ENCODE measurements around the gene FCHSD2. TPM values are rescaled to one million over a fixed set of nuclear protein-coding genes. Genes with fewer than 3 reads are reported as not detected.

The FCHSD2 gene
- total RNA-seq, 4 donors from 2014 or later, result 15.4 to 37.8 (median 31.9) TPM

- no peak for TF ChIP-seq CTCF (IDR thresholded peaks at IDR 0.05)
- DNase-seq (ENCODE audit: low spot score), result no peak
- ATAC-seq (ENCODE audit: low FRiP score), result no peak
These were observed 130.8 kb downstream of the FCHSD2 start for GRCh38 chr11:73011126-73011817.

GRCh38 chr11:73009972-73010371, 132.1 kb downstream of the FCHSD2 start:
- TF ChIP-seq CTCF (IDR thresholded peaks at IDR 0.05), result no peak
- DNase-seq (ENCODE audit: low spot score) (no peak), ATAC-seq (ENCODE audit: low FRiP score) (no peak)

- no peak for DNase-seq (ENCODE audit: low spot score)
- TF ChIP-seq CTCF (IDR thresholded peaks at IDR 0.05), result no peak
- ATAC-seq (ENCODE audit: low FRiP score), result no peak
These were observed 138.0 kb downstream of the FCHSD2 start for GRCh38 chr11:73004088-73004487.

- ATAC-seq (ENCODE audit: low FRiP score), result no peak
- TF ChIP-seq CTCF (IDR thresholded peaks at IDR 0.05), result no peak
- DNase-seq (ENCODE audit: low spot score), result no peak
These were observed 139.0 kb downstream of the FCHSD2 start for GRCh38 chr11:73003088-73003487.

GRCh38 chr11:73002214-73002613, 139.9 kb downstream of the FCHSD2 start:
- no peak for TF ChIP-seq CTCF (IDR thresholded peaks at IDR 0.05)
- no peak for ATAC-seq (ENCODE audit: low FRiP score)
- DNase-seq (ENCODE audit: low spot score), result no peak

GRCh38 chr11:73001615-73002014, 140.5 kb downstream of the FCHSD2 start:
- DNase-seq (ENCODE audit: low spot score) (no peak), ATAC-seq (ENCODE audit: low FRiP score) (no peak)
- TF ChIP-seq CTCF (IDR thresholded peaks at IDR 0.05), result no peak

- no peak for ATAC-seq (ENCODE audit: low FRiP score)
These were observed 143.4 kb downstream of the FCHSD2 start for GRCh38 chr11:72998676-72999075.

More at GRCh38 chr11:72998676-72999075, 143.4 kb downstream of the FCHSD2 start:
- DNase-seq (ENCODE audit: low spot score), result no peak
- no peak for TF ChIP-seq CTCF (IDR thresholded peaks at IDR 0.05)

Measured in omental fat pad (tissue), 4 donors.